WI38 (cell line): Measurements from ENCODE around the gene ENTHD1.

ENCODE experiments used
- H3K4me3 ChIP-seq: 2 replicates; pipeline ENCODE4 v1.5.1; 2011; ENCODE audit warnings: low read depth, mild to moderate bottlenecking, control low read depth, low read length
- TF ChIP-seq, protein P1 (sequence below): IDR thresholded peaks from 2 replicates; pipeline ENCODE4 v1.5.1; 2012; ENCODE audit warnings: low read depth, mild to moderate bottlenecking, control low read depth, low read length

The ENTHD1 gene

DNA sequence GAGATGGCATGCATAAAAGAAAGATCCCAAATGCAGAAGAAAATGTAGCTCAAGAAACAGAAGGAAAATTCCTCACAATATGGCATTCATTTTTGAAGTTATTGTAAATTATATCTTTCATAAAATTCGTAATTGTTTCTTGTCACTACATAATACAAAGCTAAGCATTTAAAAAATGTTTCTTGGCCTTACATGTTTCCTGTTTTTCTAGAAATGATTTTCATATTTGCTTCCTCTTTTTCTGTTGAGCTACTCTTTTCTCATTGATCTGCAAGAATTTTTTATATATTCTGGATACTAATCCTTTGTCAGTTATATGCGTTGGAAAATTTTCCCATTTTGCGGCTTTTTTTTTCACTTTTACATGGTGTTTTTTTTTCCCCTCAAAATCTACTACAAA is 48.0 kb downstream of the ENTHD1 start:
- H3K4me3 ChIP-seq, result no peak overlapping the region
- TF ChIP-seq, protein P1, sequence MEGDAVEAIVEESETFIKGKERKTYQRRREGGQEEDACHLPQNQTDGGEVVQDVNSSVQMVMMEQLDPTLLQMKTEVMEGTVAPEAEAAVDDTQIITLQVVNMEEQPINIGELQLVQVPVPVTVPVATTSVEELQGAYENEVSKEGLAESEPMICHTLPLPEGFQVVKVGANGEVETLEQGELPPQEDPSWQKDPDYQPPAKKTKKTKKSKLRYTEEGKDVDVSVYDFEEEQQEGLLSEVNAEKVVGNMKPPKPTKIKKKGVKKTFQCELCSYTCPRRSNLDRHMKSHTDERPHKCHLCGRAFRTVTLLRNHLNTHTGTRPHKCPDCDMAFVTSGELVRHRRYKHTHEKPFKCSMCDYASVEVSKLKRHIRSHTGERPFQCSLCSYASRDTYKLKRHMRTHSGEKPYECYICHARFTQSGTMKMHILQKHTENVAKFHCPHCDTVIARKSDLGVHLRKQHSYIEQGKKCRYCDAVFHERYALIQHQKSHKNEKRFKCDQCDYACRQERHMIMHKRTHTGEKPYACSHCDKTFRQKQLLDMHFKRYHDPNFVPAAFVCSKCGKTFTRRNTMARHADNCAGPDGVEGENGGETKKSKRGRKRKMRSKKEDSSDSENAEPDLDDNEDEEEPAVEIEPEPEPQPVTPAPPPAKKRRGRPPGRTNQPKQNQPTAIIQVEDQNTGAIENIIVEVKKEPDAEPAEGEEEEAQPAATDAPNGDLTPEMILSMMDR, result no peak

DNA sequence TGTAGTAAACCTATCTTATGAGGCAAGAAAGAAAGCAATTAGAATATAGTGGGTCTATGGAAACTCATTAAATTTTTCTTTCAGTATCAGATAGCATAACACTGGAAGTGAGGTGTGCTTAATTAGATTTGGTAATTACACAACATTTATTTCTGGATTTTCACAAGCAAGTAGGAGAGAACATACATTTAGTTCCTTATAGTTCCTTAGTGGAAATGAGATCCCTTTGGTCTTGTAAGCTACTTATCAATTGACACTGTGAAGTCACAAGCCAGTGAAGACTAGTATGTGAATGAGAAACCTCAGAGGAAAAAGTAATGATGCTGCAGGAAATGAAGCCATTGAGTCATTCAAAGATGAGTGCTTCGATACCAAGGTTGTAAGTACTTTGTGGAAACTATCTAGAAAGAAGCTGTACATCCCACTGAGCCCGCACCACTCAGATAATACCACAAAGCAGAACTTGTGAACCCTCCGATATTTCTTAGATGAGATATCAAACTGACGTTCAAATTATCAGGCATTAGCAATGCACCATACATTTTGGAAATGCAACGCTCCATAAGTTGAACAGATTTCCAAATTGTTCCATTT is 53.5 kb downstream of the ENTHD1 start:
- TF ChIP-seq, protein P1, result no peak
- H3K4me3 ChIP-seq, result no peak overlapping the region

GRCh38 chr22:39839204-39839603 is 54.4 kb downstream of the ENTHD1 start:
- no peak overlapping the region for H3K4me3 ChIP-seq
- TF ChIP-seq, protein P1, result no peak

DNA sequence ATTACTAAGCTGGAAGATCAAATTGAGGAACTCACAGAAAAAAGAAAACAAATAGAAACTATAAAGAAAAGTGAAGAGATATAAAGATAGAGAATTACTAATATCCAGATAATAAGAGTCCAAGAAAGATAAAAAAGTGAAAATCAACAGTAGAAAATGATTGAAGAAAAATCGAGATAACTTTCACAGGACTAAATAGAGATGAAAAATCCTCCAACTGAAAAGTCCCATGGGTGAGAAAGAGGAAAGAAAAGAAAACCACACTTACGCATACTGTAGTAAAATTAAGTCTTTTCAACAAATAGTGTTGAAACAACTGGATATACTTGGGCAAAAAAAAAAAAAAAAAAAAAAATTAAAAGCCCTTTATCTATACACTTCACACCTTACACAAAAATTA is 60.0 kb downstream of the ENTHD1 start:
- no peak overlapping the region for H3K4me3 ChIP-seq
- TF ChIP-seq, protein P1, result no peak

GRCh38 chr22:39833093-39833492 is 60.5 kb downstream of the ENTHD1 start:
- H3K4me3 ChIP-seq, result no peak overlapping the region
- TF ChIP-seq, protein P1, result no peak

GRCh38 chr22:39832627-39833074 is 60.9 kb downstream of the ENTHD1 start:
- TF ChIP-seq, protein P1, result no peak
- H3K4me3 ChIP-seq, result no peak overlapping the region

GRCh38 chr22:39825661-39826102 is 67.9 kb downstream of the ENTHD1 start:
- no peak overlapping the region for H3K4me3 ChIP-seq
- TF ChIP-seq, protein P1, result no peak
